Common myeloid progenitor, CD34-positive (primary cell): Measurements from ENCODE around the gene AMFR.

ENCODE experiments used
- CTCF ChIA-PET: fragments of 350-600 bp; sonication (Branson Sonifier 250); formaldehyde crosslinking; loops from one replicate; lab custom pipeline; 2021; ENCODE audit warnings: antibody characterized with exemption; lab: Charles Lee
- POLR2A ChIA-PET: fragments of 350-600 bp; sonication (Branson Sonifier 250); formaldehyde crosslinking; loops from one replicate; lab custom pipeline; 2021; ENCODE audit warnings: antibody characterized with exemption; lab: Charles Lee
- DNase-seq, 3 donors: peaks; one replicate each; pipeline versions ENCODE4 v3.0.0 to v3.0.0-alpha.2; 2013
- H3K27ac ChIP-seq, 2 experiments: 1 replicate in 1 of 2; 2 replicates in 1 of 2; pipeline ENCODE4 v1.7.0; 2013; ENCODE audit warnings: inconsistent platforms in 2 of 2, low read length in 2 of 2, mild to moderate bottlenecking in 2 of 2, low read depth in 1 of 2, moderate library complexity in 1 of 2; ENCODE audit not compliant: severe bottlenecking in 2 of 2, insufficient read depth in 1 of 2, poor library complexity in 1 of 2
- H3K27me3 ChIP-seq, 5 experiments: replicated peaks in 2 of 5; 1 replicate in 3 of 5; 2 replicates in 2 of 5; pipeline versions ENCODE4 v1.6.1 to v1.7.0; 2013; ENCODE audit warnings: low read length in 4 of 5, mild to moderate bottlenecking in 2 of 5, moderate library complexity in 2 of 5, inconsistent platforms in 1 of 5; ENCODE audit not compliant: insufficient read depth in 5 of 5, control insufficient read depth in 4 of 5
- H3K36me3 ChIP-seq, 4 experiments: 1 replicate in 2 of 4; 2 replicates in 2 of 4; pipeline versions ENCODE4 v1.6.1 to v1.7.0; 2013; ENCODE audit warnings: low read length in 3 of 4, control low read depth in 1 of 4, mild to moderate bottlenecking in 1 of 4; ENCODE audit not compliant: control insufficient read depth in 4 of 4, insufficient read depth in 4 of 4
- H3K4me1 ChIP-seq, 4 experiments: 1 replicate in 3 of 4; 2 replicates in 1 of 4; pipeline versions ENCODE4 v1.6.1 to v1.7.1; 2013; ENCODE audit warnings: low read length in 3 of 4, mild to moderate bottlenecking in 3 of 4, control low read depth in 1 of 4, inconsistent platforms in 1 of 4, moderate library complexity in 1 of 4; ENCODE audit not compliant: control insufficient read depth in 4 of 4, insufficient read depth in 4 of 4; ENCODE audit errors: control extremely low read depth in 1 of 4
- H3K4me3 ChIP-seq, 7 experiments: 1 replicate in 4 of 7; 2 replicates in 3 of 7; pipeline versions ENCODE4 v1.5.1 to v1.7.0; 2013; ENCODE audit warnings: mild to moderate bottlenecking in 7 of 7, low read length in 6 of 7, moderate library complexity in 6 of 7, inconsistent platforms in 2 of 7, low read depth in 2 of 7, control low read depth in 1 of 7; ENCODE audit not compliant: insufficient read depth in 4 of 7, control insufficient read depth in 1 of 7; ENCODE audit errors: extremely low read depth in 1 of 7
- H3K9me3 ChIP-seq, 5 experiments: 1 replicate in 4 of 5; 2 replicates in 1 of 5; pipeline versions ENCODE4 v1.6.1 to v1.7.1; 2013; ENCODE audit warnings: low read length in 4 of 5, mild to moderate bottlenecking in 2 of 5, inconsistent platforms in 1 of 5, low read depth in 1 of 5, moderate library complexity in 1 of 5; ENCODE audit not compliant: control insufficient read depth in 4 of 5, insufficient read depth in 2 of 5; ENCODE audit errors: control extremely low read depth in 1 of 5
- WGBS: methylation state at CpG from one replicate; pipeline ENCODE4 v1.1.5; 2013; ENCODE audit not compliant: insufficient coverage; 5-methylcytosine and 5-hydroxymethylcytosine counted together

Gene AMFR

GRCh38 chr16:56360117-56361008 is 65.0 kb downstream of the AMFR start:
- Histone ChIP-seq H3K4me3 (no peak overlapping the region), H3K36me3 (peaks cover 7 to 47% (median 34%) of the 10 kb centered on the region in 4 experiments), H3K4me1 (peaks cover 5 to 28% (median 12%) of the 10 kb centered on the region in 4 experiments), H3K9me3 (no peaks in the 10 kb centered on the region), H3K27ac (no peak overlapping the region), H3K27me3 (no peaks in the 10 kb centered on the region)
- POLR2A ChIA-PET: no interaction called here
- WGBS: 97% methylated on average over 9 of the region's 15 CpGs
- DNase-seq: no peak
- CTCF ChIA-PET: no interaction called here

- Histone ChIP-seq H3K4me3 (peak overlapping the region in 1 of 7 experiments; percentile 70), H3K4me1 (peaks cover 5 to 28% (median 12%) of the 10 kb centered on the region in 4 experiments), H3K27me3 (no peaks in the 10 kb centered on the region), H3K27ac (no peak overlapping the region), H3K36me3 (peaks cover 4 to 24% (median 14%) of the 10 kb centered on the region in 4 experiments), H3K9me3 (no peaks in the 10 kb centered on the region)
- ChIA-PET POLR2A (no interaction called here), CTCF (interaction anchor here (2.1 kb wide), 1 partner anchor 10 kb away, joined by 7 read pairs; no protein-coding TSS in a partner anchor)
- DNase-seq: peak in 1 of 3 donors; percentile 19
- 86% methylated on average over 9 of the region's 13 CpGs for WGBS
These were observed 67.5 kb downstream of the AMFR start for GRCh38 chr16:56357765-56358322.

- DNase-seq: no peak
- 47% methylated on average over 8 of the region's 13 CpGs for WGBS
- no peak overlapping the region for H3K27ac ChIP-seq
- ChIA-PET CTCF (interaction anchor here (0.5 to 2.1 kb wide), 6 partner anchors 10 to 181 kb away, joined by 3 to 11 read pairs (median 4); no protein-coding TSS in a partner anchor), POLR2A (no interaction called here)
- peaks cover 4 to 18% (median 9%) of the 10 kb centered on the region in 4 experiments for H3K36me3 ChIP-seq
- no peaks in the 10 kb centered on the region for H3K27me3 ChIP-seq
- no peaks in the 10 kb centered on the region for H3K9me3 ChIP-seq
- H3K4me1 ChIP-seq: peaks cover 5 to 28% (median 12%) of the 10 kb centered on the region in 4 experiments
- peak overlapping the region in 6 of 7 experiments; percentile 56 to 87 (median 77) for H3K4me3 ChIP-seq
These were observed 68.0 kb downstream of the AMFR start for GRCh38 chr16:56357241-56357764.

- ChIA-PET CTCF (interaction anchor here (0.5 to 2.1 kb wide), 15 partner anchors 9 to 410 kb away, joined by 3 to 14 read pairs (median 3); no protein-coding TSS in a partner anchor), POLR2A (interaction anchor here (0.9 kb wide), 1 partner anchor 15 kb away, joined by 4 read pairs; no protein-coding TSS in a partner anchor)
- 1% methylated on average over 18 of the region's 33 CpGs for WGBS
- H3K27me3 ChIP-seq: no peaks in the 10 kb centered on the region
- H3K36me3 ChIP-seq: peaks cover 0 to 12% (median 5%) of the 10 kb centered on the region in 4 experiments
- H3K4me3 ChIP-seq: peak overlapping the region in 6 of 7 experiments; percentile 56 to 87 (median 77)
- H3K4me1 ChIP-seq: peaks cover 5 to 28% (median 12%) of the 10 kb centered on the region in 4 experiments
- no peaks in the 10 kb centered on the region for H3K9me3 ChIP-seq
- peak overlapping the region in 1 of 2 experiments; percentile 68 for H3K27ac ChIP-seq
- DNase-seq: peak; percentile 59 to 80 (median 74)
These were observed 68.8 kb downstream of the AMFR start for GRCh38 chr16:56356276-56357240.

DNA sequence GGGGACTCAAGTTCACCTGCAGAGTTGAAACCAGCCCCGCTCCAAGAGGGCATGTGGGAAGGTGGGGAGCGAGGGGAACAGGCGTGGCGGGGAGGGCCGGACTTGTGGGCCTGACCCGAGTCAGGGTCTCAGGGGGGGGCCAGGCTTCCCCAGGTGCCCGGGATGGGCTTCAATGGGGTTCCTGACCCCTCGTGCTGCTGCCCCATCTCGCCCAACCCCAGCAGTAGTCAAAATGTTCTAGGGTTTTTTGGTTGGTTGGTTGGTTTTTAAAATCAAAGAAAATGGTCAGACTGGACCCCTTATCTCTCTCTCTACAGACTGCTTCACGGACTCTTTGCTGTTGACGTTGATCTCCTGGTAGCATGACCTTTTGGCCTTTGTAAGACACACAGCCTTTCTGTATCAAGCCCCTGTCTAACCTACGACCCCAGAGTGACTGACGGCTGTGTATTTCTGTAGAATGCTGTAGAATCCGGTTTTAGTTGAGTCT is 69.5 kb downstream of the AMFR start:
- H3K4me1 ChIP-seq: peaks cover 5 to 28% (median 12%) of the 10 kb centered on the region in 4 experiments
- no peaks in the 10 kb centered on the region for H3K9me3 ChIP-seq
- ChIA-PET POLR2A (interaction anchor here (0.9 kb wide), 1 partner anchor 15 kb away, joined by 4 read pairs; no protein-coding TSS in a partner anchor), CTCF (interaction anchor here (0.6 to 2.1 kb wide), 9 partner anchors 8 to 409 kb away, joined by 3 to 14 read pairs (median 4); no protein-coding TSS in a partner anchor)
- 89% methylated on average over 10 of the region's 14 CpGs for WGBS
- H3K27ac ChIP-seq: no peak overlapping the region
- peak in 1 of 3 donors; percentile 6 for DNase-seq
- H3K27me3 ChIP-seq: no peaks in the 10 kb centered on the region
- peak overlapping the region in 2 of 7 experiments; percentile 70 to 87 for H3K4me3 ChIP-seq
- peaks cover 0 to 7% (median 5%) of the 10 kb centered on the region in 4 experiments for H3K36me3 ChIP-seq

DNA sequence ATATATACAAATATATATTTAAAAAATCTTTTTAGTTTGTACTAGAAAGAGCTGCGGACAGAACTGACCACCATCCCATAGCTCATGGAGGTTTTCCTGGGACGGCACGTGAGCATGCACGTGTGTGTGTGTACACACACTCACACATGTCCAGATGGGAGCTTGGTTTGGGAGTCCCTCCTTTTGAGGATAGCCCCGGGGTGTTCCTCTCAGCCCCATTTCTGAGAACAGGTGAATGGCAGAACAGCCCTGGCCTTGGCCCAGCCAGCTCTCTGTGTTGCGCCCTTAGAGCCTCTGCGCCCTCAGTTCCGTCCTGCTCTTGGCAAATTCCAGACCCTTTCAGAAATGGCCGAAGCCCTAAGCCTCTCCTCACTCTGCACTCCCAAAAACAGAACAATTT is 70.1 kb downstream of the AMFR start:
- no peak for DNase-seq
- no peak overlapping the region for H3K4me3 ChIP-seq
- ChIA-PET CTCF (interaction anchor here (1.2 kb wide), 1 partner anchor 44 kb away, joined by 3 read pairs; no protein-coding TSS in a partner anchor), POLR2A (no interaction called here)
- no peaks in the 10 kb centered on the region for H3K9me3 ChIP-seq
- no peaks in the 10 kb centered on the region for H3K27me3 ChIP-seq
- peaks cover 0 to 3% (median 1%) of the 10 kb centered on the region in 4 experiments for H3K36me3 ChIP-seq
- H3K27ac ChIP-seq: no peak overlapping the region
- H3K4me1 ChIP-seq: peaks cover 5 to 28% (median 12%) of the 10 kb centered on the region in 4 experiments
- 98% methylated on average over 6 of the region's 9 CpGs for WGBS
